Measurements from ENCODE around the gene POM121L2. TPM values are rescaled to one million over a fixed set of nuclear protein-coding genes. Genes with fewer than 3 reads are reported as not detected.

POM121L2 gene
- total and polyA plus RNA-seq, 10 of the 15 experiments (the other 5 are each of a cell fraction or from before 2014, with no cell fraction given) = 0.04 TPM; not detected in 9

- peak overlapping the region; percentile 85 for H2AFZ ChIP-seq (ENCODE audit: control insufficient read depth, low read depth, low read length)
- no peaks in the 10 kb centered on the region for H4K20me1 ChIP-seq (ENCODE audit: control insufficient read depth, insufficient read depth)
- 11% methylated on average over 32 of the region's 32 CpGs for WGBS (ENCODE audit: insufficient coverage, insufficient replicate concordance, low lambda C conversion rate, missing lambda C conversion rate)
- H3K4me2 ChIP-seq (ENCODE audit: control insufficient read depth, insufficient read depth) = peak overlapping the region; percentile 76
- no peak for FAIRE-seq
- peak; percentile 24 for DNase-seq (ENCODE audit: low read depth, low spot score)
- ChIA-PET RAD21 (ENCODE audit: unreplicated experiment) (no interaction called here), POLR2A (interaction anchor here (0.5 kb wide), 1 partner anchor 156 kb away, joined by 3 read pairs; no protein-coding TSS in a partner anchor), CTCF (interaction anchor here (0.6 to 1.6 kb wide), 5 partner anchors 20 to 276 kb away, joined by 3 to 5 read pairs (median 3); partner anchors contain the start of gene POM121L2), SMC1A (ENCODE audit: uncharacterized antibody, unreplicated experiment) (interaction anchor here (1.2 kb wide), 1 partner anchor 11 kb away, joined by 3 read pairs; no protein-coding TSS in a partner anchor)
- H3K9ac ChIP-seq (ENCODE audit: control insufficient read depth, insufficient read depth, low read length) = peak overlapping the region; percentile 48; the same call in 1 of the 2 replicates
- no peaks in the 10 kb centered on the region for H3K9me3 ChIP-seq (replicated peaks; ENCODE audit: control insufficient read depth, insufficient read depth, low read length)
- BruUV-seq (replicated peaks) = no TSS peak
- in situ Hi-C loops (cut with MboI) = no loop called here
- peak; percentile 89 for ATAC-seq
- H3K27ac ChIP-seq (ENCODE audit: control insufficient read depth, insufficient read depth) = no peak overlapping the region
- H3K4me1 ChIP-seq (ENCODE audit: control insufficient read depth, insufficient read depth, low read length) = no peaks in the 10 kb centered on the region
- peak overlapping the region; percentile 64 for H3K4me3 ChIP-seq
- no peaks in the 10 kb centered on the region for H3K79me2 ChIP-seq (ENCODE audit: control insufficient read depth, insufficient read depth, low read length)
- no peaks in the 10 kb centered on the region; a peak in 1 of 4 replicates for H3K27me3 ChIP-seq (replicated peaks in 1 of 2; ENCODE audit: control insufficient read depth in 2 of 2, insufficient read depth in 2 of 2, low read length in 1 of 2)
- H3K36me3 ChIP-seq (ENCODE audit: control insufficient read depth in 2 of 2, insufficient read depth in 2 of 2, low read length in 1 of 2) = no peaks in the 10 kb centered on the region
- intact Hi-C loops (cut with micrococcal nuclease; ENCODE audit: unreplicated experiment) = no loop called here
- TF ChIP-seq, protein P1, sequence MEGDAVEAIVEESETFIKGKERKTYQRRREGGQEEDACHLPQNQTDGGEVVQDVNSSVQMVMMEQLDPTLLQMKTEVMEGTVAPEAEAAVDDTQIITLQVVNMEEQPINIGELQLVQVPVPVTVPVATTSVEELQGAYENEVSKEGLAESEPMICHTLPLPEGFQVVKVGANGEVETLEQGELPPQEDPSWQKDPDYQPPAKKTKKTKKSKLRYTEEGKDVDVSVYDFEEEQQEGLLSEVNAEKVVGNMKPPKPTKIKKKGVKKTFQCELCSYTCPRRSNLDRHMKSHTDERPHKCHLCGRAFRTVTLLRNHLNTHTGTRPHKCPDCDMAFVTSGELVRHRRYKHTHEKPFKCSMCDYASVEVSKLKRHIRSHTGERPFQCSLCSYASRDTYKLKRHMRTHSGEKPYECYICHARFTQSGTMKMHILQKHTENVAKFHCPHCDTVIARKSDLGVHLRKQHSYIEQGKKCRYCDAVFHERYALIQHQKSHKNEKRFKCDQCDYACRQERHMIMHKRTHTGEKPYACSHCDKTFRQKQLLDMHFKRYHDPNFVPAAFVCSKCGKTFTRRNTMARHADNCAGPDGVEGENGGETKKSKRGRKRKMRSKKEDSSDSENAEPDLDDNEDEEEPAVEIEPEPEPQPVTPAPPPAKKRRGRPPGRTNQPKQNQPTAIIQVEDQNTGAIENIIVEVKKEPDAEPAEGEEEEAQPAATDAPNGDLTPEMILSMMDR (IDR thresholded peaks at IDR 0.05 in 2 of 3, conservative IDR thresholded peaks at IDR 0.05 in 1 of 3; ENCODE audit: control insufficient read depth in 2 of 3, extremely low read depth in 1 of 3, insufficient read depth in 1 of 3, low read depth in 3 of 3, low read length in 3 of 3) = no peak
- no peak for TF ChIP-seq CREM (IDR thresholded peaks at IDR 0.05; ENCODE audit: low read depth)
- no peak for TF ChIP-seq STAT1 (conservative IDR thresholded peaks at IDR 0.05)
- no peak for TF ChIP-seq GABPA (IDR thresholded peaks at IDR 0.05; ENCODE audit: low read depth)
- peak; percentile 85 for TF ChIP-seq SREBF2 (IDR thresholded peaks at IDR 0.05; ENCODE audit: low read length)
- 0 out of 2 replicates have a peak, but pooled peaks have one; percentile 44 for TF ChIP-seq ZSCAN29 (IDR thresholded peaks at IDR 0.05)
- TF ChIP-seq RELA (IDR thresholded peaks at IDR 0.05; ENCODE audit: borderline replicate concordance, partially characterized antibody) = no peak
- TF ChIP-seq CBFB (IDR thresholded peaks at IDR 0.05; ENCODE audit: low read depth) = 0 out of 2 replicates have a peak, but pooled peaks have one; percentile 21
- no peak for TF ChIP-seq ZBTB40 (IDR thresholded peaks at IDR 0.05; ENCODE audit: borderline replicate concordance)
- TF ChIP-seq PRDM15 (CRISPR knock-in tag; IDR thresholded peaks at IDR 0.05) = no peak
- TF ChIP-seq SMAD5 (IDR thresholded peaks at IDR 0.05; ENCODE audit: low read depth) = no peak
- TF ChIP-seq ZNF24 (IDR thresholded peaks at IDR 0.05) = peak; percentile 97
These were observed 20.9 kb upstream of the POM121L2 start for GRCh38 chr6:27332692-27333641.

All from GM12878 (cell line).